Activated CD4-positive, alpha-beta T cell treated with anti-CD3 and anti-CD28 coated beads, Interleukin-2, Interleukin-6, amounts not matched to agents 100 ng/mL and 50 ng/mL, durations not matched to agents 16 hours and 8 hours (primary cell): Measurements from ENCODE around the gene MYLK4.
A peak's percentile ranks its signal among the peaks of the same experiment; 100 is the strongest.

Source experiments
- DNase-seq: peaks from one replicate; pipeline ENCODE4 v3.0.0-alpha.2; 2020

Gene MYLK4

GRCh38 chr6:2750832-2751231, at the start of gene MYLK4:
Gene MYLK4, minus strand, starts transcription at chr6:2750922. Its CDS starts 1,628 bp downstream, at chr6:2749294.
- DNase-seq: no peak

- DNase-seq: peak; percentile 67
Measured at GRCh38 chr6:2799936-2800527, 49.3 kb upstream of the MYLK4 start.

- no peak for DNase-seq
Measured at GRCh38 chr6:2798586-2799134, 47.9 kb upstream of the MYLK4 start.

- no peak for DNase-seq
Measured at GRCh38 chr6:2797564-2798031, 46.9 kb upstream of the MYLK4 start.

- no peak for DNase-seq
Measured at GRCh38 chr6:2796861-2797260, 46.1 kb upstream of the MYLK4 start.

GRCh38 chr6:2795956-2796355, 45.2 kb upstream of the MYLK4 start:
- peak; percentile 58 for DNase-seq

GRCh38 chr6:2795162-2795561, 44.4 kb upstream of the MYLK4 start:
- no peak for DNase-seq

- DNase-seq: no peak
Measured at GRCh38 chr6:2794171-2794730, 43.5 kb upstream of the MYLK4 start.

GRCh38 chr6:2793534-2794151, 42.9 kb upstream of the MYLK4 start:
- peak; percentile 72 for DNase-seq

- peak; percentile 23 for DNase-seq
Measured at GRCh38 chr6:2792330-2793110, 41.8 kb upstream of the MYLK4 start.

- no peak for DNase-seq
Measured at GRCh38 chr6:2791450-2791974, 40.8 kb upstream of the MYLK4 start.

GRCh38 chr6:2790588-2791449, 40.1 kb upstream of the MYLK4 start:
- peak; percentile 79 for DNase-seq

- DNase-seq: no peak
Measured at GRCh38 chr6:2786269-2786668, 35.5 kb upstream of the MYLK4 start.

GRCh38 chr6:2784930-2785329, 34.2 kb upstream of the MYLK4 start:
- no peak for DNase-seq

GRCh38 chr6:2784061-2784460, 33.3 kb upstream of the MYLK4 start:
- no peak for DNase-seq

GRCh38 chr6:2783188-2783963, 32.7 kb upstream of the MYLK4 start:
- DNase-seq: no peak

- no peak for DNase-seq
Measured at GRCh38 chr6:2782825-2783187, 32.1 kb upstream of the MYLK4 start.

- no peak for DNase-seq
Measured at GRCh38 chr6:2782356-2782708, 31.6 kb upstream of the MYLK4 start.

GRCh38 chr6:2781685-2782355, 31.1 kb upstream of the MYLK4 start:
- DNase-seq: no peak

- DNase-seq: no peak
Measured at GRCh38 chr6:2780102-2780737, 29.5 kb upstream of the MYLK4 start.
